Nucleus accumbens (tissue), 56 donors: ENCODE data around the gene APOLD1.
"Not testable (repeated sequence)": the region's sequence is repeated elsewhere in the genome, so short reads cannot be mapped to it uniquely, and the experiment has no call there.

Source experiments
- DNase-seq, 56 donors: peaks; one replicate each; lab custom pipeline; 2025; lab: John Stamatoyannopoulos, UW

Gene APOLD1

DNA sequence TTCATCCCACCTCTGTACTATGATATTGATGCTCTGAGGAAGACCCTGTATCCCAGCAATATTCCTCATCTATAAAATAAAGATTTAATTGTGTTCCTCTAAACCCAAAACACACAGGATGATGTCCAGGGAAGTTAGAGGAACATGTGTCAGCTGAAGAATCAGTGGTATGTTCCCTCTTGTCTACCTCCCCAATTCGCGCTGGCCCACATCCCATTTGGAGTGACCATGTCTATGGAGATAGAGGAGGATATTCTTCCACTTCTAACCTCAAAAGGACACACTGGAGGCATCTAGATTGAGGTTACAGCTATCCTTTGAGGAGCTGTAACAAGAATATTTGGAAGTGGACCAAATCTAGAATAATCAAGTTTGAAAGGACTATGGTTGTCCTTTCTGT, 1.3 kb upstream of the APOLD1 start:
- no peak for DNase-seq

DNA sequence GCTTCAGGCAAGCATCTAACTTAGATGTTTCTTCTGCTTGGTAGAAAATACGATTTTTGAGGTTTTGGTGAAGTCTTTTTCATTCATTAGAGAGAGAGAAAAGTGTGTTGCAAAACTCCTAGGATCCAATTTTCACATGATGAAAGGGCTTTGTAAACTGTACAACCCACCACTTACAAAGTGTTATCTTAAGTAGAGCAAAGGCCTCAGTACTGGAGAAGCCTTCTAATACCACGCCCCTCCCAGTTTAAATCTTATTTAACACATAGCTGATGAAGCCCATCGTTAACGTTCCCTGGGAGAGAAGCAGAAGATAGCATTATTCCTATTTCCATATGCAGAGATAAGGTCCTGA, 869 bp downstream of the APOLD1 start:
- DNase-seq: no peak

DNA sequence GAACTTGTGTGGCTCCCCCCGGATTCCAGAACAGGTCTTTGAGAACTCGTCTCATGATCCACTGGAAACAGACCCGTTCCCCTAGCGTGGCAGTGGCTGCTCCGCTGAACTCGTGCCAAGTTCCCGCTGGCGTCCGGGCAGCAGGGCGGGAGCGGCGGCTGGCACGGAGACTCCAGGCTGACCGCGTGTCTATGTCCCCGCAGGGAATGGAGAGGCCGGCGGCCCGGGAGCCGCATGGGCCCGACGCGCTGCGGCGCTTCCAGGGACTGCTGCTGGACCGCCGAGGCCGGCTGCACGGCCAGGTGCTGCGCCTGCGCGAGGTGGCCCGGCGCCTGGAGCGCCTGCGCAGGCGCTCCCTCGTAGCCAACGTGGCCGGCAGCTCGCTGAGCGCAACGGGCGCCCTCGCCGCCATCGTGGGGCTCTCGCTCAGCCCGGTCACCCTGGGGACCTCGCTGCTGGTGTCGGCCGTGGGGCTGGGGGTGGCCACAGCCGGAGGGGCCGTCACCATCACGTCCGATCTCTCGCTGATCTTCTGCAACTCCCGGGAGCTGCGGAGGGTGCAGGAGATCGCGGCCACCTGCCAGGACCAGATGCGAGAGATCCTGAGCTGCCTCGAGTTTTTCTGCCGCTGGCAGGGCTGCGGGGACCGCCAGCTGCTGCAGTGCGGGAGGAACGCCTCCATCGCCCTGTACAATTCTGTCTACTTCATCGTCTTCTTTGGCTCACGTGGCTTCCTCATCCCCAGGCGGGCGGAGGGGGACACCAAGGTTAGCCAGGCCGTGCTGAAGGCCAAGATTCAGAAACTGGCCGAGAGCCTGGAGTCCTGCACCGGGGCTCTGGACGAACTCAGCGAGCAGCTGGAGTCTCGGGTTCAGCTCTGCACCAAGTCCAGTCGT, 1.5 kb downstream of the APOLD1 start:
- peak in 55 of 56 donors; percentile 13 to 92 (median 75) for DNase-seq

DNA sequence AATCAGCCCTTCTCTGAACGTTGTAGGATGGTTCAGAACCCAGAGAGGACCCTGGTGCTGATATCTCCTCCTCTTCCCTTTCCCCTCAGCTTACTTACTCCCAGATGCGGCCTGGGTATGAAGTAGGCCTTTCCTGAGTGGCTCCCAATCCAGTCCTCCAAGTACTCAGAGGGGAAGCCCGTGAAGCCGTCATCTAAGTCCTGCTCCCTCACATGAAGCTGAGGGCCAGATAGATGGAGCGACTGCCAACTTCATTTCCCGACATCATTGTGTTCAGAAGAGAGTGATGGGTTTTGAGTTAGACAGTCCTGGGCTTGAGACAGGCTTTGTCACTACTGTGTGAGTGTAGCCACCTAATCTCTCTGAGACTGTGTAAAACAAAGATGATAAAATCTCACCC, 2.7 kb downstream of the APOLD1 start:
- peak in 1 of 56 donors; percentile 6 for DNase-seq

DNA sequence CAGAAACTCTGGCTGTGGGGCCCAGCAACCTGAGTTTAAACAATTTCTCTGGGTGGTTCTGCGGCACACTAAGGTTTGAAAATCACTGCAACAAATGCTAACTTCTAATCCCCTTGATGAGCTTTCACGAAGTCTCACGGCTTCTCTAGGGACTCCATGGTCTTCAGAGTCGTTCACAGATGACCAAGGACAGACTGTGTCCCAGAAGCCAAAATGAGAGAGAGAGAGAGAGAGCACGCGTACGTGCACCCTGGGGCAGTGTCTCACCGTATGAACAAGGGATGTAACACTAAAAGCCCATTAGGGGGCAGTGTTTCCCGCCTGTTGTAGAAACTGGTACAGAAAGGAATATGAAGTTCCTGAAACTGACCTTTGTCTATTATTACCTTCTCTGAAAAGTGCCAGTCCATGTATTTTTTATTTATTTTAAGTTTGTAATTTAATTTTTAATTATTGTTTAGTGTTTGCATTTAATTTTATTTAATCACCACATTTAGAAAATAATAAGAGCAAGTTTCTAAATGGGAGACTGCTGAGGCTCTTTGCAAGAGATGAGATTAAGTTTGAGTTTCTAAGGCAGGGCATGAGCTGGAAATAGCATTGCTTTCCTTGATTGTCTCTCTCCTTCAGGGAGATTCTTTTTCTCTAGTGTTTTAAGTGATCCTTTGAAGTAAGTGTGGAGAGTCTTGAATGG, 3.4 kb downstream of the APOLD1 start:
- DNase-seq: peak in 41 of 56 donors; percentile 5 to 83 (median 30)

DNA sequence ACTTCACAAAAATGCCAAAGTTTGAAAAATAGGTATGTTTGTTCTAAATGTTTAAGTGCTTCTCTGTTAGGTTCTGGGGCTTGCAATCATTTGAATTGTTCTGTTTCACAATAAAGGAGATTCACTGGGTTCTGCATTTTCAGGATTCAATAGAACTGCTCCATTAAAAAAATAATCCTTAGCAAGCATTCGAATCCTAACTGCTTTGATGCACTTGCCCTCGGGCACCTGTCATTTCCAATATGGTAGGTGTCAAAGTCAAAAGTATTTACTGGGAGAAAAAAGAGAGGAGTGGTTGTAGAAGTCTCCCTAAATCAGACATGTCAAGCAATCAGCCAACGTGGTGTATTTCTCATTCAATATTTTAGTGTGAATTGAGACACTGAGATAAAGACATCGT, 5.5 kb downstream of the APOLD1 start:
- no peak for DNase-seq

DNA sequence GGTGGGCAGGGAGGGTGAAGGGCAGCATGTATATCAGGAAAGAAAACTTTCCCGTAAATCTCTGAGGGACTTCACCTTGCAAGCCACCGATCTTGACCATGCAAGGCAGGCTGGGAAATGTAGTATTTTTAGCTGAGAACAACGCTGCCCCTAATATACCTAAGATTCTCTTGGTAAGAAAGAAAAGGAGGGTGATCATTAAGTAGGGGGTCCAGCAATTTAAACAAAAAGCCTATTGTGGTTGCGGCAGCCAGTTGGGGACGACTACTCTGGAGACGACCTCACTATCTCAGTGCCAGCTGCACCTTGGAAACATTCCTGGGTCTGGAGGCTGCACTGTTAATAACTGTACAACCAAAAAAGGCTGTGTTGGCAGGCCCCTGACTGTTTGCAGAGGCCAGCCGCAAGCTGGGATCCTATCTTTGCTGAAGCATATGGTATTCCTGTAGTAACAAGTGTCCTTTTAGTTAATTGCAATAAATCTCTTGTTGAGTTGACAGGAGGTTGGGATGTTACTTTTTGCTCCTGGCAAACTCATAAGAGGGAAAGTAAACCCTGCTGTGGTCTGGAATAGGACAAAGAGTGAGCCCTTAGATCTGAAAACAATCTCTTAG, 6.4 kb downstream of the APOLD1 start:
- peak in 1 of 56 donors; percentile 5 for DNase-seq

DNA sequence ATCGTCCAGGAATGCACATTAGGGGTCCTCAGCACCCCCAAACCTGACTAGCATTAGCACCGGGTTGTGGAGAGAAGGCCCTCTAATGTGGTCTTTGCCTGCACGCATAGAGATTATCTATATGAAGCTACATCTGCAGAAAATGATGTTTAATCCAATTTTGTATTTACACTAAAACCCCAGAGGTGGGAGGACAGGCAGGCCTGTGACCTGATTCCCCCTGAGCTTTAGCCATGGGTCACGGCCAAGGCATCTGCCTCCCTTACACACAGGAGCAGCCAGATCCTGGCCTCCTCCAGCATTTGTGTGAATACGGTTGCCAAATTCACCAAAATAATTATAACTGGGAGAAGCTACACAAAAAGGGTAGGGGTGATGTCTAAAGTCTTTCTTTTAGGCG, 7.0 kb downstream of the APOLD1 start:
- DNase-seq: no peak

DNA sequence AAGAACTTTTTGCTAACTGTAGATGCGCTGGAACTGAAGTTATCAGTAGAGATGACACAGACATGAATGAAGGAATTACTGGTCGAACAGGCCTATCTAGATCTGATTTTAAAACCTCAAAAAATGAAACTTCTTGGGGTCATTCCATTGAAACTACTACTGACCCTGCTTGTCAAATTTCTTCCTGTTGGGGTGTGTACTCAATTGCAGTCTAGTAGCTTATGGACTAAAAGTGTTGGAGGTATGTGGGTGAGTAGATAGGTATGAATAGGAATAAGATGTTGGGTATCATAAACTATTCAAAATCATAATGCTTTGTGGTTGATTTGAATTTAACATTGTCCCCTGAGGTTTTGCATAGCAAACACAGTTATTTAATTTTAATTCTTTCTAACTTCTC, 9.2 kb downstream of the APOLD1 start:
- no peak for DNase-seq

DNA sequence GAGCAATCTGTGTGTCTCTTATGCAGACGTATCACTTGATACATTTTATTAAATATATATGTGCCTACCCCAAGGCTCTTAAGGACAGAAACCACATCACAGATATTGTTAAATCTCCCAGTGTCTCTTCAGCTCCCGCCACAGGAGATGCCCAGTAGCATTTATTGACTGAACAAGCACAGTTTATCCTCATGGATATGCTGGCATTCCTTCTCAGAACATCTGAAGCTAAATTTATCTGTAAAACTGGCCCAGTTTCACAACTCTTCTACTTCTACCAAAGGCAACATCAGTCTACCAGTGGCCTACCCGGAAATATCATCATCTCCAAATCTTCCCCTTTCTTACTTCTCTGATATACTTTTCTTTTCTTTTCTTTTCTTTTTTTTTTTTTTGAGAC, 10.7 kb downstream of the APOLD1 start:
- DNase-seq: no peak

DNA sequence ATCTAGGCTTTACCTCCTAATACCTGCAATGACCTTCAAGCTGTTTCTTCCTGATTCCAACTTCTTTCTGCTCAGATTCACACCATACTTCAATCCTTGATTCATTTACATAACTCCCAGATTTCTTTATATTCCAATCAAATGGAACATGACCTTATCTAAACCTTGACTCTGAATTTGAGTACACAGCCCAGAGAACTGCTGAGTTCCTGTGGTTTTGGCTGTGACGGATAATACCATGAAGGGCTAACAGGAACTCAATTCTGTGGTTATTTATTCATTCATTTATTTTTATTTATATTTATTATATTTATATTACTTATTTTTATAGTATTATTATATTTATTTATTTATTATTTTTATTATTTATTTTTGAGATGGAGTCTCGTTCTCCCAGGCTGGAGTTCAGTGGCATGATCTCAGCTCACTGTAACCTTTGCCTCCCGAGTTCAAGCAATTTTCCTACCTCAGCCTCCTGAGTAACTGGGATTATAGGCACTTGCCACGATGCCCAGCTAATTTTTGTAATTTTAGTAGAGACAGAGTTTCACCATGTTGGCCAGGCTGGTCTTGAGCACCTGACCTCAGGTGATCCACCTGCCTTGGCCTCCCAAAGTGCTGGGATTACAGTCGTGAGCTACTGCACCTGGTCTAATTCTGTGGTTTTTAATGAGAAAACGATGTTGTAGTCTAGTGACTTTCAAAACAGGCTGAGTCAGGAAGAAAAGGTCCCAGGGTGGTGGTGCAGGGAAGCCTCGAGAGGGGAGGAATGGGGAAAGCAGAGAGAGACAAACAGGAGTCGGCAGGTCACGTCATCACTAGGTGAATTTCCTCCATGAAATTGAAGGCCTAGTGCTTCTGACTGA, 11.7 kb downstream of the APOLD1 start:
- DNase-seq: no peak

DNA sequence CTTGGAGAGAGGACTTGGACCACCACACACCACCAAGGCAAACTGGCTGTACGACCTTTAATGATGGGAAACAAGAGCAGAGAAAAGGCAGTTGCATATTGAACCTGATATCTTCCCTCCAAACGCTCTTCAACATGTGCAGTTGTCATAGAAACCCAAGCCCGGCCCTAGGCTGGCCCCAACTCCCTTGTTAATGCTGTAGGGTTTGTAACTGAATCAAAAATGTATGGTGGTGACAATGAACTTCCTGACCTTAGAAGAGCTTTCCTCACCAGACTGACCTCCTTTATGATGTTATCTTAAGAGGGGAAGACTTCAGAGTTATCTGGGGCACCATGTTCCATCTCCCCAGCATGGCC, 12.3 kb downstream of the APOLD1 start:
- DNase-seq: no peak

DNA sequence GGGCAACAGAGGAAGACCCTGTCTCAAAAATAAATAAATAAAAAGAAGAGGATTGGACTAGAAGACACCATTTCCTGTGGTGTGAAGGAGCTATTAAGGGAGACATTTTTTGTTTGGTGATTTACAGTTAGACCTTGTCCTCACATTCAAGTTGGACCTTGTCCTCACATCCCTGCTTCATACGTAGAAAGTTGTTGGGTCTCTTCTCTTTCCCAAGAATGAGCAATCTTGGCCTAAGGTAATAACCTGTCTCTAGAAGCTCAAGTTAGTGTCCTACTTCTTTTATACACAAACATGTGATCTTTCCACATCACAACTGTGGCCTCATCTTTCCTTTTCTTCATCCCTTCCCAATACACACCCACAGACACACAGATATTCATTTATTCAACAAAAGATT, 13.0 kb downstream of the APOLD1 start:
- DNase-seq: no peak

DNA sequence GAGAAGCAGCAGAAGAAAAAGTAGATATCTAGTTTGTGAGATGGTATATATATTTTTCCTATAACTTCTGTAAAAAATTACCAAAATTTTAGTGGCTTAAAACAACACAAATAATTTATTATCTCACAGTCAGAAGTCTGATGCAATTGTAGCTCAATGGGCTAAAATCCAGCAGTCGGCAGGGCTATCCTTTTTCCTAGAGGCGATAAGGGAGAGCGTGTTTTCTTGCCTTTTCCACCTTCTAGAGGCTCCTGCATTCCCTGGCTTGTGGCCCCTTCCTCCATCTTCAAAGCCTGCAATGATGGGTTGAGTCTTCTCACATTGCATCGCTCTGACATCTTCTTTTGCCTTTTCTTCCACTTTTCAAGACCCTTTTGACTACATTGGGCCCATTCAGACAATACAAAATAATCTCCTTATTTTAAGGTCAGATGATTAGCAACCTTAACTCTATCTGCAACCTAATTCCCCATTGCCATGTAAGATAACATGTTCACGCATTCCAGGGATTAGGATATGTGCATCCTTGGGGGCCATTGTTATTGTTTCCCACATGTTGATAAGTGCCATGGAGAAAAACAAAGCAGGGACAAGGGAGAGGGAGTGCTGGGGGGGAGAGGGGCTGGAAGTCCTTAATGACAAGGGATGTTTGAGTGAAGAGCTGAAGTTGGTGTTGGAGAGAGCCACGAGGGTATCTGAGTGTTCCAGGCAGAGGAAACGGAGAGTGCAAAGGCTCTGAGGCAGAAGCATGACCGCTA, 13.9 kb downstream of the APOLD1 start:
- DNase-seq: no peak

DNA sequence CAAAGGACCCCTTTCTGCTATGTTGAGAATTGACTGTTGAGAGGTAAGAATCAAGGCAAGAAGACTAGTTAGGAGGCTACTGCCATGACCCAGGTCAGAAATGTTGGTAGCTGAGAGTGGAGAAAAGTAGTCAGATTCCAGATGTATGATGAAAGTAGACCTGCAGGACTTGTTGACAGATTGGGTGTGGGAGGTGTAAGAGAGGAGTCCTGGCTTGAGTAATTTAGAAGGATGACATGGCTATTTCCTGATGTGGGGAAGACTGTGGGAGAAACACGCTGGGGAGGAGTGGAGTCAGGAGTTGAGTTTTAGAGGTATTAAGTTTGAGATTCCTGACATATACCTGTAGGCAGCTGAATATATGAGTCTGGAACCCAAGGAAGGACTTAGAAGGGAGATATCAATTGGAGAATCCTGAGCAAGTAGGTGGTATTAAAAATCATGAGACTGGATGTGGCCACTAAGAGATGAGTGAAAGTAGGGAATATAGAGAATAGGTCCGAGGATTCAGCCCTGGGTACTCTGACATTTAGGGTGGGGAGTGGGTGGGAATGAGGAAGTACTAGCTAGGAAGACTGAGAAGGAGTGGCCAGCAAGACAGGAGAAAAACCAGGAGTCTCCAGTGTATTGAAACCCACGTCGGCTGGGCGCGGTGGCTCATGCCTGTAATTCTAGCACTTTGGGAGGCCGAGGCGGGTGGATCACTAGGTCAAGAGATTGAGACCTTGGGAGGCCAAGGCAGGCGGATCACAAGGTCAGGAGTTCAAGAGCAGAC, 15.1 kb downstream of the APOLD1 start:
- no peak for DNase-seq

DNA sequence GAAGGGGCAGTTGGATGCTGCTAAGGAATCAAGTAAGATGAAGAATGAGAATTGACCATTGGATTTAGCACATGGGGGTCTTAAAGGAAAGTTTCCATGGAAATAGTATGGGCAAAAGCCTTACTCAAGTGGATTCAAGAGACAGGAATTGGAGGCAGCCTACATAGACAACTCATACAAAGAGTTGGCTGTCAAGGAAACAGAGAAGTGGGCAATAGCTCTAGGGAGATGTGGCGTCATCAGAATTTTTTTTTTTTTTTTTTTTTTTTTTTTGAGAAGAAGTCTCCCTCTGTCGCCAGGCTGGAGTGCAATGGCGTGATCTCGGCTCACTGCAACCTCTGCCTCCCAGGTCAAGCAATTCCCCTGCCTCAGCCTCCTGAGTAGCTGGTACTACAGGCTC, 16.2 kb downstream of the APOLD1 start:
- not testable (repeated sequence) for DNase-seq

DNA sequence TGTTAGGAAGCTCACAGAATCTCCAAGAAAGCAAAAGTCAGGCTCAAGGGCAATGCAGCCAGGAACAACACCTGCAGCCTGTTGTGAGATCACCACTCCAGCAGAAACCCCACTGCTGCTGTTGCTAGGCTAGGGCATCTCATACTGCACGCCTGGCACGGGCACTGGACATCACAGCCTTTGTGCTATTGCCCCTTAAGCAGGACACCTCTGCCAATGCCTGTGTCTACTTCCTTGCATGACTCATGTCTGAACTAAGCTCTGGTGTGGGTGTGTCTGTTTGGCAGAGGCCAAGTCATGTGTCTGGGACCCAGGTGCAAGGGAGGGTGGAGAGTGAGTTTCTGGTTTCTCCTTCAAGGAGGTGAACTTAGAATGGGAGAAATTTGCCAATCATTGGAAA, 17.7 kb downstream of the APOLD1 start:
- peak in 9 of 56 donors; percentile 4 to 31 (median 10) for DNase-seq

DNA sequence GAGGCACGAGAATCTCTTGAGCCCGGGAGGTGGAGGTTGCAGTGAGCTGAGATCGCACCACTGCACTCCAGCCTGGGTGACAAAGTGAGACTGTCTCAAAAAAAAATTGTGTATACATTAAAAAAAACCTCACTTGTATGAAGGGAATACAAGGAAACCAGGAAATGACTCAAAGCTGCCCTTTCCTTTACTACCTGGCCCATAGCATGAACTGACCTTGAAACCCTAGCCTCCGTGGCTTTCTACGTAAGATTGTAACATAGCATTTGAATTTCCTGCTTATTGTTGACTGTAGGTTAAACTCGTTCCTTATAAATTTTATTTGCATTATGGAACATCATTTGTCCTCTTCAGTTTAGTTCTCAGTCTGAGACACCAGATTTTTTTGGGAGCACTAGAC, 18.6 kb downstream of the APOLD1 start:
- DNase-seq: no peak

DNA sequence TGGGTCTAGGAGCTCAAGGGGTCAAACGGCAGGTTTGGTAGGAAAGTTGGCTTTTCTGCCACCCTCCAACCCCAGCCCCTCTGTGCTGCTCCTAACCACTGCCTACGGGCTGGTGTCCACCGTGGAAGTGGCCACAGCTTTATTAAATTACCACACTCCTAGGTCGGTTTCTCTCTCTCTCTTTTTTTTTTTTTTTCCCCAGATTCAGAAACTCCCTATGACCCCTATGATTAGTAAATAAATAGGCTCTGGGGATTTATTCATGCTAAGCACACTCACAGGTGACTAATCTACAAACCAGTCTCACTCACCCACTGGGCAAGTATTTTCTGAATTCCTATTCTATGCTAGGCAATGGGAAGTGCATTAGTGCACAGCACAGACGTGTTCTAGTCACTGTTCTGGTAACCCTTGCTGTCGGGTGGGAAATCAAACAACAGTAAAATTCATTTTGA, 19.0 kb downstream of the APOLD1 start:
- no peak for DNase-seq
